SK-N-DZ (cell line): ENCODE measurements around the gene NELL1.

Source experiments
- small RNA-seq, 2 experiments: library from RNA; depleted of rRNA; stranded (forward); fragments of <200 nt; gene quantifications; one replicate each; pipeline ENCODE3, GENCODE V24; 2014

NELL1 gene

Small RNAs within 50 kb of the gene (small RNA-seq; reads per million reads assigned to genes)
- gene RNA5SP336 (18.2 to 53.6 reads per million in 2 experiments), gene RNA5SP337 (0 to 0.13 reads per million in 2 experiments)
